GM19467 (cell line): Measurements from ENCODE around the gene NEGR1.

Source experiments
- ATAC-seq: cut with Tn5 transposase; IDR thresholded peaks from one replicate; pipeline ENCODE4 v1.9.1; 2021; ENCODE audit warnings: mild to moderate bottlenecking, moderate library complexity; ENCODE audit not compliant: unreplicated experiment

The NEGR1 gene

GRCh38 chr1:71521655-71522264 lies 760.6 kb downstream of the NEGR1 start:
- no peak for ATAC-seq

GRCh38 chr1:71511505-71511904 lies 770.8 kb downstream of the NEGR1 start:
- ATAC-seq: no peak

- ATAC-seq: no peak
Observed at GRCh38 chr1:71510725-71511124, 771.6 kb downstream of the NEGR1 start.

- ATAC-seq: no peak
Observed at GRCh38 chr1:71509051-71509595, 773.2 kb downstream of the NEGR1 start.

GRCh38 chr1:71502006-71502405 lies 780.3 kb downstream of the NEGR1 start:
- no peak for ATAC-seq

GRCh38 chr1:71498542-71498941 lies 783.8 kb downstream of the NEGR1 start:
- ATAC-seq: no peak

- ATAC-seq: no peak
Observed at GRCh38 chr1:71494163-71494562, 788.2 kb downstream of the NEGR1 start.

GRCh38 chr1:71492298-71493041 lies 789.9 kb downstream of the NEGR1 start:
- ATAC-seq: no peak

- no peak for ATAC-seq
Observed at GRCh38 chr1:71490432-71490831, 791.9 kb downstream of the NEGR1 start.

GRCh38 chr1:71488555-71489252 lies 793.6 kb downstream of the NEGR1 start:
- no peak for ATAC-seq

GRCh38 chr1:71473331-71473730 lies 809.0 kb downstream of the NEGR1 start:
- no peak for ATAC-seq

GRCh38 chr1:71465093-71465492 lies 817.2 kb downstream of the NEGR1 start:
- ATAC-seq: no peak

- ATAC-seq: no peak
Observed at GRCh38 chr1:71464016-71464415, 818.3 kb downstream of the NEGR1 start.

GRCh38 chr1:71463144-71463543 lies 819.2 kb downstream of the NEGR1 start:
- ATAC-seq: no peak

- no peak for ATAC-seq
Observed at GRCh38 chr1:71462247-71462646, 820.1 kb downstream of the NEGR1 start.

- no peak for ATAC-seq
Observed at GRCh38 chr1:71461416-71461815, 820.9 kb downstream of the NEGR1 start.

- no peak for ATAC-seq
Observed at GRCh38 chr1:71448444-71448843, 833.9 kb downstream of the NEGR1 start.

GRCh38 chr1:71438626-71439025 lies 843.7 kb downstream of the NEGR1 start:
- ATAC-seq: no peak

GRCh38 chr1:71435951-71436350 lies 846.4 kb downstream of the NEGR1 start:
- ATAC-seq: no peak

GRCh38 chr1:71434240-71434639 lies 848.1 kb downstream of the NEGR1 start:
- no peak for ATAC-seq

GRCh38 chr1:71428029-71428428 lies 854.3 kb downstream of the NEGR1 start:
- no peak for ATAC-seq

GRCh38 chr1:71427066-71427465 lies 855.3 kb downstream of the NEGR1 start:
- no peak for ATAC-seq
